GM18861 (cell line): Measurements from ENCODE around the gene ZFP2.
"Not testable (repeated sequence)": the region's sequence is repeated elsewhere in the genome, so short reads cannot be mapped to it uniquely, and the experiment has no call there.

Experiments used
- ATAC-seq: cut with Tn5 transposase; IDR thresholded peaks from one replicate; pipeline ENCODE4 v1.9.1; 2021; ENCODE audit not compliant: unreplicated experiment

ZFP2 gene

DNA sequence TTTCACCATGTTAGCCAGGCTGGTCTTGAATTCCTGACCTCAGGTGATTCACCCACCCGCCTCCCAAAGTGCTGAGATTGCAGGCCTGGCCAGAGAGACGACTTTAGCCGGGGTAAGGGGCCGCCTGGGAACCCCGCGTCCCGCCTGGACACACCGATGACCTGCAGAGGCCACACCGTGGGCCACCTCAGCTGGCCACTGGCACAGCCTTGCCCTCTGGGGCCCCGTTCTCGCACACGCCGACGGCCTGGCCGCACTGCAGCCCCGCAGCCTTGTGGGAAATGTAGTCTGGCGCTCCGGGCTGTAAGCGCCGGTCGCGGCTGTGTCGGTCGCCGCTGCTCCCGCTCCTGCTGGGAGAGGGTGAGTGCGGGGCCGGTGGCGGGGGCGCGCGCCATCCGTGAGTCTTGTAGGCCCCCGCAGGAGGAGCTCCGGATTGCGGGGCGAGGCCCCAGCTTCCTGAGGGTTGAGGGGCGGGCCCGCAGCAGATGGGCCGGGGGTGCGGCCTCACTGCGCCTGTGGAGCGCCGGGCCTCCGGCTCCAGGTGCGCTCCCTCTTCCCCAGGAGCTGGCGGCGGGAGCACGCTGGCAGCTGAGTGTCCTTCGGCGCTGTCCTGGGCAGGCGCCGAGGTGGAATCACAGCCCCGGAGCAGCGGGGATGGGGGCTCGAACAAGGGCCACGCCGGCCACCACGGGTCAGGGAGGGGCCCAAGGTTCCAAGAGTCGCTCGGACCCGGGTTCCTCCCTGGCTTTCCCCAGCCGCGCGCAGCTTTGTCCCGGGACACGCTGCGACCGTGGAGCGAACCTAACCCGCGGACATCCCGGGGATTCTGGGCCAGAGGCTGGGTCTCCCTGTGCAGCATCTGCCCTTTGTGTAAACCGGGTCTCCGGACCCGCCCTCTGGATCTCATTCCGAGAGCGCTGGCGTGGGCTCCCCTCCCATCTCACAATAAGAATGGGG, at the start of gene ZFP2:
ZFP2 (plus strand) TSS at position 299 of the 957 bp plus-strand sequence. CDS start 35,401 bp downstream, outside the sequence.
- ATAC-seq, result no peak

DNA sequence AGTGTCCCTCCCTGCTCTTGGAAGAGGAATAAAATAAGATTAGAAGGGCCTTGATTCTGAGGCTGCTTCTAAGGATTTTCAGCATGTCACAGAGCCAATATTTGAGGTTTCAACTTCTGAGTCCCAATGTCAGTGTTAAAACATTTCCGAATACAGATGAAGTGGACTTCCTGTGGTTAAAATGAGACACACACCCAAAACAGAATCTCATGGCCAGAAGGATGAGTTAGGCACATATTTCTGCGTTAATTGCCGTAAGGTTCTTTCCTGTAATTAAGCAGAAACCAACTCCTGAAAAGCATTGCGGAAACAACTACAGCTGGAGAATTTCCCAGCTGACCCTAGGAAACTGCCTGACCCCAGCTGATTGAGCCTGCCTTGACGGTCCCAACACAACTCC, 46.4 kb upstream of the ZFP2 start:
- ATAC-seq, result no peak

GRCh38 chr5:178851951-178852350, 43.8 kb upstream of the ZFP2 start:
- no peak for ATAC-seq

DNA sequence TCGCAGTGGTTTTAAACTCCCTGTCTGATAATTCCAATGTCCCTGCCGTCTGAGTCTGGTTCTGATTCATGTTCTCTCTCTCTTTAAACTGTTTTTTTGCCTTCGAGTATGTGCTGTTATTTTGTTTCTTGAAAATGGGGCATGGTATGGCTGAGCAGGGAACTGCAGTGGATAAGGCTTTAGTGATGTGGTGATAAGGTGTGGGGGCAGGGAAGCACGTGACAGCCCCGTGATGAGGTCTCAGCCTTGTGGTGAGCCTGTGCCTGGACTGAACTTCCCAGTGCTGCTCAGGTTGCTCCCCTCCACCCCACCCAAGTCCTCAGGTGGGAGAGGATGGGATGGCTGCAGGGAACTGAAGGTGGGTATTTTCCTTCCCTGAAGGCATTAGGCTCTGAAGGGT, 41.4 kb upstream of the ZFP2 start:
- ATAC-seq, result no peak

DNA sequence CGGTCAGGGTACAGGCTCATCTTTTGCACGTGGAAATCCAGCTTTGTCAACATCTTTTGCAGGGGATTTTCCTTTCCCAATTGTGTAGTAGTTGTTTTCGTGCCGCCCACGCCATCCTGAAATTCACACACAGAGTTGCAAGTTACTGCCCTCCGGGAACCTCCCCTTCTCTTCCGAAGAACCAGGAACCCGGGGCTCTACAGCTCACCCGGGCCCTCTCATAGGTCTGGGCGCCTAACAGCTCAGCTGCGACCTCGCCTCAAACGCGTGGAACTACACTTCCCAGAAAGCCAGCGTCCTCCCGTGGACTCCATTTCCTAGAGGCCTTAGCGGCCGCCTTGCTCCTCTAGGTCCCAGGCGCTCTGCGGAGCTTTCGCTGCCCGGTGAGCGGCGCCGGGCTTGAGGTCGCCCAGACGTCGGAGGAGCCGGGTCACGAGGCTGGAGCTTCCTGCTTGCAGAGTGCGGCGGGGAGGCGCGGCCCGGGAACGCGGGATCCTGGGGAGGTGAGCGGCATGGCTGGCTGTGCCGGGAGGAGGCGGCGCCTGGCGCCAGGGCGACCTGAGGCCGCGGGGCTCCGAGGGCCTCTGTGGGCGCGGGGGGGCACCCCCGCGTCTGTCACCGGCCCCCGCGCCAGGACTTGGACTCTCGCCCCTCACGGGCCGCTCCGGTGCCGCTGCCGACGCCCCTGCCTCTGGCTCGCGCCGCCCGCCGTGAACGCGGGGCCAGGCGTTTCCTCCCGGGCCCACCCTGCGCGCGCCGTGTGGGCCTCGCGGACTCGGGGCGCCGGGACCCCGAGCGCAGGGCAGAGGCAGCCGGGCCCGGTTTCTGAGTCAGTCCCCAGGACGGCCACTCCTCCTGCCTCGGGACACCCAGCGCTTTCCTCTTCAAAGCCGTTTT, 35.8 kb upstream of the ZFP2 start, which contains the start of gene ZNF354B:
ZNF354B (plus strand) TSS at position 329 of the 897 bp plus-strand sequence. CDS start 1,095 bp downstream, outside the sequence.
- ATAC-seq, result peak; percentile 99

DNA sequence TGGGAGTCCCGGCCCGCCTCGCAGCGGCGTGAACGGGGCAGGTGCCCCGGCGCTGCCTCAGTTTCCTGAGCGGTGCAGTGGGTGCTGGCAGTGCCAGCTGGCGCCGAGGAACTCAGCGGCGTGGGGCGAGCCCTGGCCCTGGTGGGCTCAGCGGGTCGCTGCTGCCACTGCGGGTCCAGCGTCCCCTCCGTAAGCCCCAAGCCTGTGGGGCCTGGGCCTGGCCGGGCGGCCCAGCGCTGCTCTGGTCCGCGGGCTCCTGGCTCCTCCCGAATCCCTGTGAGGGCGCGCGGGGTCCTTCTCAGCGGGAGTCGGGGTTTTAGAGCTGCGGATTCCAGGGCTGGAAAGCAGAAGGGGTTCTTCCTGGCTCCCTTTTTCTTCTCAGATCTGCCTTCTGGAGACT, 35.1 kb upstream of the ZFP2 start:
- ATAC-seq, result not testable (repeated sequence)

- no peak for ATAC-seq
Observed at GRCh38 chr5:178861627-178862026, 34.1 kb upstream of the ZFP2 start.

DNA sequence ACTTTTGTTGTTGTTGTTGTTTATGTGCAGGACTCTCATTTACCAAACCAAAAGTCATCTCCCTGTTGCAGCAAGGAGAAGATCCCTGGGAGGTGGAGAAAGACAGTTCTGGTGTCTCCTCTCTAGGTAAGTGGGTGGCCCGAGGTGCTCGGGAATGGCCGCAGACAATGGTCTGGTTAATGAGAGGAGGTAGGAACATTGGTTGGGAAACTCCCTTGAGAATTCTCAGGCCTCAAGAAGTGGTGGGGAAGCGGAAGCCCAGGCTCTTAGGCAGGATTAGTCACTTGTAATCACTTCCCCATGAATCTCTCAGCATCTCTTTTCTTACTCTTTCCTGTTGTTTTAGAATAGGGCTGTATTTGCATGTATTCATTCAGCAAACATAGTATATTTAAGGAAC, 28.8 kb upstream of the ZFP2 start:
- ATAC-seq, result no peak

DNA sequence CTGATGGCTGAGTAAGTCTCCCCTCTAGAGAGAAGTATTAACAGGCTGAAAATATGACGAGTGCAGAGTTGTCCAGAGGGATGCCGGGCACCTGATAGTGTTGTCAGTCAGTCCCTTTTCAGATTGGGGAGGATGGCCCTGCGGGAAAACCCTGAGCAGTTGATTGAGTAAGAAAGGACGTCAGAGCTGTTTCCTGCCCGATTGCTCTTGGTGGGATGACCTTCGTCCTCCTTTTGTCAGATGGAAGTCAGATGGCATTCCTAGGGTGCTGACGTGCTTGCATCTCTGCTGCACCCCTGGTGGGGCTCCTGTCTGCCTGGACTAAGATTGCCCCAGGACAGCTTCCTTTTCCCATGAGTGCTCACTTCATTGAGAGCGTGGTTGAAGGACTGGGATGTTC, 26.1 kb upstream of the ZFP2 start:
- no peak for ATAC-seq

- no peak for ATAC-seq
Observed at GRCh38 chr5:178870411-178870810, 25.3 kb upstream of the ZFP2 start.

- ATAC-seq, result no peak
Observed at GRCh38 chr5:178872302-178872701, 23.4 kb upstream of the ZFP2 start.

DNA sequence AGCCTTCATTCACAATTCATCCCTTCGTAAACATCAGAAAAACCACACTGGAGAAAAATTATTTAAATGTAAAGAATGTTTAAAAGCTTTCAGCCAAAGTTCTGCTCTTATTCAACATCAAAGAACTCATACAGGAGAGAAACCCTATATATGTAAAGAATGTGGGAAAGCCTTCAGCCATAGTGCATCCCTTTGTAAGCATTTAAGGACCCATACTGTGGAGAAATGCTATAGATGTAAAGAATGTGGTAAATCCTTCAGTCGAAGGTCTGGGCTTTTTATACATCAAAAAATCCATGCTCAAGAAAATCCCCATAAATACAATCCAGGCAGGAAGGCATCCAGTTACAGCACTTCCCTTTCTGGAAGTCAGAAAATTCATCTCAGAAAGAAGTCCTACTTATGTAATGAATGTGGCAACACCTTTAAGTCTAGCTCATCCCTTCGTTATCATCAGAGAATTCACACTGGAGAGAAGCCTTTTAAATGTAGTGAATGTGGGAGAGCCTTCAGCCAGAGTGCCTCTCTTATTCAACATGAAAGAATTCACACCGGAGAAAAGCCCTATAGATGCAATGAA, 12.5 kb upstream of the ZFP2 start:
- ATAC-seq, result not testable (repeated sequence)

- ATAC-seq, result no peak
Observed at GRCh38 chr5:178883815-178884430, 11.8 kb upstream of the ZFP2 start.

DNA sequence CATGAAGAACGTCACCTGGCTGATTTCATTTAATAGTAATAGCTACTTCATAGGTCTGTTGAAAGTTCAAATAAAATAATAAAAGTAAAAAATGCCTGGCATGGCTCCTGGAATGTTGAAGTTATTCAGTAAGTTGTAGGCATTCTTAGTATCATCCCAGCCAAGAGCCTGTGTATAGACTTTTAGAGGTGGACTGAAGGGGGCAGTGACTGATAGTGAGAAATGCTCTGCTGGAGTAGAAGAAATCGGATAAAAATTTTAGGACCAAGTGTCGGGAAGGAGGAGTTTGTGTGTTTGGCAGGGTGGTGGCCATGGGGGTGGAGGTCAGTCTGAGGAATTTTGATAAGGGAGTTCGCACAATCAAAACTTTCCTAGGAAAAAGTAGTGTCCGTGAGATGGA, 3.6 kb downstream of the ZFP2 start:
- ATAC-seq, result no peak

GRCh38 chr5:178902849-178903248, 7.1 kb downstream of the ZFP2 start:
- no peak for ATAC-seq

DNA sequence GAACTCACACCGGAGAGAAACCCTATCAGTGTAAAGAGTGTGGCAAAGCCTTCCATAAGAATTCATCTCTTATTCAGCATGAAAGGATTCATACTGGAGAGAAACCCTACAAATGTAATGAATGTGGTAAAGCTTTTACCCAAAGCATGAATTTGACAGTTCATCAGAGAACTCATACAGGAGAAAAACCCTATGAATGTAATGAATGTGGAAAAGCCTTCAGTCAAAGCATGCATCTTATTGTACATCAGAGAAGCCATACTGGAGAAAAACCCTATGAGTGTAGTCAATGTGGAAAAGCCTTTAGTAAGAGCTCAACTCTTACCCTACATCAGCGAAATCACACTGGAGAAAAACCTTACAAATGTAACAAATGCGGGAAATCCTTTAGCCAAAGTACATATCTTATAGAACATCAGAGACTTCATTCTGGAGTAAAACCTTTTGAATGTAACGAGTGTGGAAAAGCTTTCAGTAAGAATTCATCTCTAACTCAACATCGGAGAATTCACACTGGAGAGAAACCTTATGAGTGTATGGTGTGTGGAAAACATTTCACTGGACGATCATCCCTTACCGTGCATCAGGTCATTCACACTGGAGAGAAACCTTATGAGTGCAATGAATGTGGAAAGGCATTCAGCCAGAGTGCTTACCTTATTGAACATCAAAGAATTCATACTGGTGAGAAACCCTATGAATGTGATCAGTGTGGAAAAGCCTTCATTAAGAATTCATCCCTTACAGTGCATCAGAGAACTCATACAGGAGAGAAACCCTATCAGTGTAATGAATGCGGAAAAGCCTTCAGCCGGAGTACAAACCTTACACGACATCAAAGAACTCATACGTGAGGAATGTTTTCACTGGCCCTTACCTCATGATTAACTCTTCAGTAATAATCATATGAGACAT, 36.4 kb downstream of the ZFP2 start:
- no peak for ATAC-seq

DNA sequence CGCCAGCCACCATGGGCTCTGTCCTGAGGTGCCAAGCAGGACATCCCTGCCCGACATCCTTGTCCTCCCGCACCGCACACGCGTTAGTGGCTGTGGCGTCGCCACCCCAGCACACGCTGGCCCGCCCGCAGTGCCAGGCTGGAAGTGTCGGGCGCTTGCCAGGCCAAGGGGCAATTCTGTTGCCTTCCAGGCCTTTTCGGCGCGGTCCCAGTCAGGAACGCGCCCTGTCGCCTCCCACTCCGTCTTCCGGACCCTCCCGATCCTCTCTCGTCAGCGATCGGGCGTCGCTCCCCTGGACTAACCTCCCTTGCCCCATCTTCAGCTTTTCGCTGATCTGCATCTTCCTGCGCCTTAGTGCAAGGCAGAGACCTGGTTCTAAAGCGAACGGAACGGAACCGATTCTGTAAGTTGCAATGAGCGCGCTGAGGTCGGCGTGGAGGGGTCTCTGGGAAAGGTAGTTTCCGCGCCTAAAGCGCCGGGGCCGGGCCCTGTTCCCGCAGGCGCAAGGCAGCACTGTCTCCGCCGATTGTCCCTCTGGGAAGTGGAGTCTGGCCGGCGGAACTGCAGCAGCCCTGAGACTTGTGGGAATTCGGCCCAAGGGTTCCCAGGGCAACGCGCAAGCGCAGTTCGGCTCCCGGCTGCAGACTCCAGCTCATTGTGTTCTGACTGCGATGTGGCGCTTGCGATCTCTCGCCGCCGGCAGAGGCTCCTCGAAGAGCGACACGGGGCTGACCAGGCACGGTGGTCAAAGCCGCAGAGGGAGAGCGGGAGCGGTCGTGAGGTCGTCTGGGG, 45.1 kb downstream of the ZFP2 start, which contains the start of gene ZNF454:
ZNF454 (plus strand) TSS at position 630 of the 792 bp plus-strand sequence. CDS start 1,594 bp downstream, outside the sequence.
- no peak for ATAC-seq

GRCh38 chr5:178941361-178941760, 45.6 kb downstream of the ZFP2 start:
- ATAC-seq, result no peak
